ENCODE data around the gene ZDHHC9. TPM values are rescaled to one million over a fixed set of nuclear protein-coding genes. Genes with fewer than 3 reads are reported as not detected.

Gene ZDHHC9
- total and polyA plus RNA-seq, 9 of the 15 experiments (the other 6 are each of a cell fraction or from before 2014, with no cell fraction given) = 6.8 to 22.4 (median 9.1) TPM

DNA sequence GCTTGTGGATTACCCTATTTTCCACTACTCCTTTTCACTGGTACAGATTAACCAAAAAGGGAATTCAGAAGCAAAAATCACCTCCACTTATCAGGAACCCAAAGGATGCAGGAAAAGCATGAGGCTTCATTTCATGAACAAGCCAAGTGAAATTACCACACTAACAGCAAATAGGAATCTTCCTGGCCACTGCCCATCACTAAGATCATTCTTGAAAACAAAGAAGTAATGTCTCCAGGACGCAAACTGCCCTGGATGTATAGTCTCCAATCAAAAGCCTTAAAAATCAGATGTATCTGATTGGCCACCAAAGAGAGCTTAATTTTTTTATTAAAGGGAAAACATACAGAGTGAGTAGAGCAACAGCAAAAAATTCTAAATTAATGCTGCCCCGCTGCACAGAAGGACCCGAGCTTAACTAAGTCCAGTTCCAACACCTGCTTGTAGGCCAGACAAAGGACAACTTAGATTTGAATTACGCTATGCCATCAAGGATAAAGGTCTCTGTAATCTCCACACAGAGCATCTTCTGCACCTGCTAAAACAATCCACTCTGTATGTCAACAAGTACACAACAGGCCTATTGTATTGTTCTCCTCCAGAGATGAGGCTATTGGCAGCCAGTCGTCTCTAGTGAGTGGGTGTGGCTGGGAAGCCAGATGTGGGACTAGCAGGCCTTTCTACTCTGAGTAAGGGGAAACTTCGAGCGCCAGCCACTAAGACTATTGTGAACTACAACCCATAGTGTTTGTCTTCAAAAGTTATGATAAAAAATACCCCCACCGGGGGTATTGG lies 12.4 kb downstream of the ZDHHC9 start:
- CTCF ChIA-PET (ENCODE audit: low intra/inter-chr PET ratio) = no interaction called here
- H3K4me2 ChIP-seq (ENCODE audit: insufficient read depth, low read length) = no peak overlapping the region
- DNase-seq (ENCODE audit: extremely low read depth in 1 of 4, low spot score in 3 of 4) = no peak
- intact Hi-C loops (cut with micrococcal nuclease) (no loop called here), in situ Hi-C loops (cut with MboI) (no loop called here)
- no peaks in the 10 kb centered on the region for H3K27me3 ChIP-seq (ENCODE audit: control insufficient read depth in 2 of 2, insufficient read depth in 2 of 2, low read length in 2 of 2)
- no peak for FAIRE-seq
- 81% methylated on average over 8 of the region's 8 CpGs for WGBS (ENCODE audit: insufficient coverage, low coverage, missing lambda C conversion rate)
- POLR2A ChIA-PET = interaction anchor here (0.5 to 1.2 kb wide), 2 partner anchors 8 to 130 kb away, joined by 3 to 4 read pairs; no protein-coding TSS in a partner anchor
- H3K9me3 ChIP-seq (replicated peaks; ENCODE audit: control insufficient read depth, insufficient read depth, low read depth, low read length) = no peaks in the 10 kb centered on the region
- H3K9ac ChIP-seq (ENCODE audit: insufficient read depth in 1 of 2, low read depth in 2 of 2, low read length in 2 of 2) = no peak overlapping the region
- H2AFZ ChIP-seq (ENCODE audit: low read depth, low read length) = no peak overlapping the region
- no peaks in the 10 kb centered on the region for H4K20me1 ChIP-seq (replicated peaks; ENCODE audit: control insufficient read depth, insufficient read depth, low read length)
- H3K9me1 ChIP-seq (ENCODE audit: control insufficient read depth, insufficient read depth, low read length) = no peaks in the 10 kb centered on the region
- H3K36me3 ChIP-seq (ENCODE audit: control insufficient read depth, insufficient read depth, low read length) = peaks cover 24% of the 10 kb centered on the region; the same call in 2 of the 3 replicates
- no peak for TF ChIP-seq NFATC3 (IDR thresholded peaks at IDR 0.05)
- TF ChIP-seq, protein P1, sequence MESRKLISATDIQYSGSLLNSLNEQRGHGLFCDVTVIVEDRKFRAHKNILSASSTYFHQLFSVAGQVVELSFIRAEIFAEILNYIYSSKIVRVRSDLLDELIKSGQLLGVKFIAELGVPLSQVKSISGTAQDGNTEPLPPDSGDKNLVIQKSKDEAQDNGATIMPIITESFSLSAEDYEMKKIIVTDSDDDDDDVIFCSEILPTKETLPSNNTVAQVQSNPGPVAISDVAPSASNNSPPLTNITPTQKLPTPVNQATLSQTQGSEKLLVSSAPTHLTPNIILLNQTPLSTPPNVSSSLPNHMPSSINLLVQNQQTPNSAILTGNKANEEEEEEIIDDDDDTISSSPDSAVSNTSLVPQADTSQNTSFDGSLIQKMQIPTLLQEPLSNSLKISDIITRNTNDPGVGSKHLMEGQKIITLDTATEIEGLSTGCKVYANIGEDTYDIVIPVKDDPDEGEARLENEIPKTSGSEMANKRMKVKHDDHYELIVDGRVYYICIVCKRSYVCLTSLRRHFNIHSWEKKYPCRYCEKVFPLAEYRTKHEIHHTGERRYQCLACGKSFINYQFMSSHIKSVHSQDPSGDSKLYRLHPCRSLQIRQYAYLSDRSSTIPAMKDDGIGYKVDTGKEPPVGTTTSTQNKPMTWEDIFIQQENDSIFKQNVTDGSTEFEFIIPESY (CRISPR knock-in tag; IDR thresholded peaks at IDR 0.05) = no peak
- TF ChIP-seq MEIS2 (IDR thresholded peaks at IDR 0.05; ENCODE audit: partially characterized antibody) = no peak
- TF ChIP-seq, protein P2, sequence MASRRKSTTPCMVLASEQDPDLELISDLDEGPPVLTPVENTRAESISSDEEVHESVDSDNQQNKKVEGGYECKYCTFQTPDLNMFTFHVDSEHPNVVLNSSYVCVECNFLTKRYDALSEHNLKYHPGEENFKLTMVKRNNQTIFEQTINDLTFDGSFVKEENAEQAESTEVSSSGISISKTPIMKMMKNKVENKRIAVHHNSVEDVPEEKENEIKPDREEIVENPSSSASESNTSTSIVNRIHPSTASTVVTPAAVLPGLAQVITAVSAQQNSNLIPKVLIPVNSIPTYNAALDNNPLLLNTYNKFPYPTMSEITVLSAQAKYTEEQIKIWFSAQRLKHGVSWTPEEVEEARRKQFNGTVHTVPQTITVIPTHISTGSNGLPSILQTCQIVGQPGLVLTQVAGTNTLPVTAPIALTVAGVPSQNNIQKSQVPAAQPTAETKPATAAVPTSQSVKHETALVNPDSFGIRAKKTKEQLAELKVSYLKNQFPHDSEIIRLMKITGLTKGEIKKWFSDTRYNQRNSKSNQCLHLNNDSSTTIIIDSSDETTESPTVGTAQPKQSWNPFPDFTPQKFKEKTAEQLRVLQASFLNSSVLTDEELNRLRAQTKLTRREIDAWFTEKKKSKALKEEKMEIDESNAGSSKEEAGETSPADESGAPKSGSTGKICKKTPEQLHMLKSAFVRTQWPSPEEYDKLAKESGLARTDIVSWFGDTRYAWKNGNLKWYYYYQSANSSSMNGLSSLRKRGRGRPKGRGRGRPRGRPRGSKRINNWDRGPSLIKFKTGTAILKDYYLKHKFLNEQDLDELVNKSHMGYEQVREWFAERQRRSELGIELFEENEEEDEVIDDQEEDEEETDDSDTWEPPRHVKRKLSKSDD (conservative IDR thresholded peaks at IDR 0.05; ENCODE audit: low read length) = no peak
- no peak for TF ChIP-seq PURB (CRISPR knock-in tag; IDR thresholded peaks at IDR 0.05; ENCODE audit: low read depth)
- TF ChIP-seq NELFE (IDR thresholded peaks at IDR 0.05; ENCODE audit: insufficient read depth, insufficient read length) = no peak
- TF ChIP-seq, protein P3, sequence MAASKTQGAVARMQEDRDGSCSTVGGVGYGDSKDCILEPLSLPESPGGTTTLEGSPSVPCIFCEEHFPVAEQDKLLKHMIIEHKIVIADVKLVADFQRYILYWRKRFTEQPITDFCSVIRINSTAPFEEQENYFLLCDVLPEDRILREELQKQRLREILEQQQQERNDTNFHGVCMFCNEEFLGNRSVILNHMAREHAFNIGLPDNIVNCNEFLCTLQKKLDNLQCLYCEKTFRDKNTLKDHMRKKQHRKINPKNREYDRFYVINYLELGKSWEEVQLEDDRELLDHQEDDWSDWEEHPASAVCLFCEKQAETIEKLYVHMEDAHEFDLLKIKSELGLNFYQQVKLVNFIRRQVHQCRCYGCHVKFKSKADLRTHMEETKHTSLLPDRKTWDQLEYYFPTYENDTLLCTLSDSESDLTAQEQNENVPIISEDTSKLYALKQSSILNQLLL (CRISPR knock-in tag; IDR thresholded peaks at IDR 0.05; ENCODE audit: borderline replicate concordance) = no peak
- peaks cover 15% of the 10 kb centered on the region; the same call in 2 of the 3 replicates for H3K79me2 ChIP-seq (ENCODE audit: control insufficient read depth, insufficient read depth, low read length)
- peaks cover 0 to 5% of the 10 kb centered on the region in 2 experiments; a peak in 2 of 5 replicates for H3K4me1 ChIP-seq (replicated peaks in 1 of 2; ENCODE audit: control insufficient read depth in 2 of 2, insufficient read depth in 2 of 2, low read length in 2 of 2)
- no peak overlapping the region for H3K27ac ChIP-seq (ENCODE audit: extremely low read depth, low read depth, low read length)
- no peak overlapping the region for H3K4me3 ChIP-seq
- no peak for ATAC-seq
- no TSS peak for BruUV-seq (replicated peaks)

All from K562 (cell line).